ENCODE measurements around the gene PRR5.

PRR5 gene

DNA sequence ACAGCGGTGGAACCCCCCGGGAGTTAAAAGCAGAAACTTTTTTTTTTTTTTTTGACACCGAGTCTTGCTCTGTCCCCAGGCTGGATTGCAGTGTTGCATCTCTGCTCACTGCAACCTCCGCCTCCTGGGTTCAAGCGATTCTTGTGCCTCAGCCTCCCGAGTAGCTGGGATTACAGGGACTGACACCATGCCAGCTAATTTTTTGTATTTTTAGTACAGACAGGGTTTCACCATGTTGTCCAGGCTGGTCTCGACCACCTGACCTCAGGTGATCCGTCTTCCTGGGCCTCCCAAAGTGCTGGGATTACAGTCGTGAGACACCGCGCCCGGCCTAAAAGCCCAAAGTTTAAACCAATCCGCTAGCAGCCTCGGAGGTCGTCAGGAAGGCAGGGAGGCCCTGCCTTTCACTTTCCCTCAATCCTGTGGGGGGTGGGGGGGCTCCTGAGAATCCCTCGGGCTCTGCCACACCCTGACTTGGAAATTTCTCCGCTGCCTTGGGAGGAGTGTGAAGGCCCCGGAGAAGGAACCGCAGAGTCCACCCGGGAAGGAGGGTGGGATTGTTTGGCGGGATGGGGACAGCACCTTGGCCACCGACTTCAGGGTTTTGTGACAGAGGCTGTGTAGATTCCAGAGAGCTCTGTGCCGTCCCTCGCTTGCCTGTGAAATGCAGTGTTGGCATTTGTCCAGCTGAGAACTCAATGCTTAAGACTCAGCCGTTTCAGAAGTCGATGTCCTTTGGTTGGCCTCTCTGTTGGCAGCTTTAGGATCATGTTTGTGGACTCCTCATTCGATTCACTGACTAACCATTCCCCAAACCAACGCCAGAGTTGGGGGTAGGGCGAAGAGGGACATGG lies 51.4 kb downstream of the PRR5 start:
- no peak for DNase-seq (ENCODE audit: low read depth in 2 of 3, low spot score in 1 of 3)

DNA sequence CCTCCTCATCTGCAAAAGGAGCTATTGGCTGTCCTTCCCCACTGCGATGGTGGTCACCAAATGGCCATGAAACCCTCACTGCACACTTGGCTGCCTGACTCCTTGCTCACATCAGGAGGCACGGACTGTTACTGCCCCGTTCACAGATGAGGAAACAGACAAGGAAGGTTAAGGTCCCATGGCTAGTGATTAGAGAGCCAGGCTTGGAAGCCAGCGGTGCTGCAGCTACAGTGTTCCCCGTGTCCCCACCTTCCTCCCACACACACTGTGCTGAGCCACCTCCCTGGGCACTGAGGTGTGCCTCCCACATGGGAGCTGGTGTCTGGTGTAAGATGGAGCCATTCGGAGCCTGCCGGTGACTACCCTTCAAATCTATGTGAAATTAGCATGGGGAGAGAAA lies 53.0 kb downstream of the PRR5 start:
- DNase-seq (ENCODE audit: low read depth in 2 of 3, low spot score in 1 of 3), result no peak

DNA sequence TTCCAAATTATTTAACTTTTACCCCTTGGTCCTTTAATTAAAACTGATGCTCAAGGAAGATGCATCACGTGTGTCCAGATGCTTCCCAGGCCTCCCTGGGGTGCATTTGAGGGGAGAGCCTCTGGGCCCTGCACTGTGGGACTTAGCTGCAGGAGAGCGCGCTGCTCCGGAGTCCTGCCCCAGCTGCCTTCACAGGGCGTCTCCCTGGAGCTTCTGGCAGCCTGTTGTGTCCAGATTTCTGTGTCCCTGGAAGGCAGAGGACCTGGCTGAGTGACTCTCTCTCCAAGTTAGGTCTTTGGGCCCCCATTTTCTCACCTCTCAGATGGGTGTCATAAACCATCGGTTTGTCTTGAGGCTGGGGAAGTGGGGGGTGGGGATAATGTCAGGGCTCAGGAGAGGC lies 53.4 kb downstream of the PRR5 start:
- DNase-seq (ENCODE audit: low read depth in 2 of 3, low spot score in 1 of 3), result no peak

DNA sequence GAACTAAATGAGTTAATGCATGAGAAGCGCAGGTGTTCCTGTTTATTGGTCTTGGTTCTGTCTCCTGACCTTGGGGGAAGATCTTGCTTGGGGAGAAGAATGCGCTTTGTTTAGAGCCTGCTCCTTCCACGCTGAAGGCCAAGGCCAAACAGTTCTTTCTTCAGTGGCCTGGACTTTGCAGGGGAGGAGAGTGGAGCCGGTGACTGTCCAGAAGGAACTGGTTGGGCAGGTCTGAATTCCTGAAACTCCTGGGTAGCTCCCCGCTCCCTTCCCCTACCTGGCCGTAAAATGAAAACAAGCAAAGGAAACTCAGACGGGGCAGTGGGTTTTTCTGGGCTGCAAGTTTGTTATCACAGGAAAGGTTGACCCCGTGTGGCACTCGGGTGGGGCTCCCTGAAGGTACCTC lies 54.0 kb downstream of the PRR5 start:
- DNase-seq (ENCODE audit: low read depth in 2 of 3, low spot score in 1 of 3), result no peak

DNA sequence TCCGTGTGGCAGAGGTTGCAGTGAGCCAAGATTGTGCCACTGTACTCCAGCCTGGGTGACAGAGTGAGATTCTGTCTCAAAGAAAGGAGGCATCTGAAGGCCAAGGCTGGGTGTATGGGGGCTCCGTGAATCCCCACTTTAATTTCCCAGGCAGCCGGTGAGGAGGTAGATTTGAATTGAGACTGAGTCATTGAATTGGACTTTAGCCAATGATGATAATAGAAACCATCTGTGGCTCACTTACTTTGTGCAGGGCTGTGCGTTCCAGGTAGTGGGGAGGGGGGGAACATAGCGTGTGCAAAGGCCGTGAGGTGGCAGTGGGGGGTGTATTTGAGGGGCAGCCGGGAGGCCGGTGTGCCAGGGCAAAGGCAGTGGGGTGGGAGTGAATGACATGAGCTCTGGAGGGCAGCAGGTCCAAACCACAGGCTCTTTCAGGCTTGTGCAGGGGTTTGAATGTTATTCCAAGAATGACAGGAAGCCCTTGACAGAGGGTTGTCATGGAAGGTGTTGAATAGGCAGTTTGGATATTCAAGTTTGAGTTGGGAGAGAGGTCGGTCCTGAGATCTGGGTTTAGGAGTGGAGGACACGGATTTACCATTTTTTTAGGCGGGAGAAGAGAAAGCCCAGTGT lies 56.5 kb downstream of the PRR5 start:
- DNase-seq (ENCODE audit: low read depth in 2 of 3, low spot score in 1 of 3), result no peak

DNA sequence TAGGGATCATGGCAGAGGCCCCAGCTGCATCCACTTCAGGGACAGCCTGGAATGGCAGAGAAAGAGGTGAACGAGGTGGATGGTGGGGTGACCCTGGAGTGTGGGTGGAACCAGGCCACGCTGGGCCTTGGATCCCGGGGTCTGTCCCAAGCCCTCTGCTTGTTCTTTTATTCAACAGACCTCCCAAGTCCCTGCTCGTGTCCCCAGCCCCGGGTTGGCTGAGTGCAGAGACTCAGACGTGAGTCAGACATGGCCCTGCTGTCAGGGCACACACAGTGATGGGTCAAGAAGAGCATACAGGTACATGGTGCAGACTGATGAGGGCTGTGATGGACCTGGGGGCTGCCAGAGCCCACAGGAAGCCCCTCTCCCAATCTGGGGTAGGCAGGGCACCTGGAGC lies 57.0 kb downstream of the PRR5 start:
- DNase-seq (ENCODE audit: low read depth in 2 of 3, low spot score in 1 of 3), result no peak

DNA sequence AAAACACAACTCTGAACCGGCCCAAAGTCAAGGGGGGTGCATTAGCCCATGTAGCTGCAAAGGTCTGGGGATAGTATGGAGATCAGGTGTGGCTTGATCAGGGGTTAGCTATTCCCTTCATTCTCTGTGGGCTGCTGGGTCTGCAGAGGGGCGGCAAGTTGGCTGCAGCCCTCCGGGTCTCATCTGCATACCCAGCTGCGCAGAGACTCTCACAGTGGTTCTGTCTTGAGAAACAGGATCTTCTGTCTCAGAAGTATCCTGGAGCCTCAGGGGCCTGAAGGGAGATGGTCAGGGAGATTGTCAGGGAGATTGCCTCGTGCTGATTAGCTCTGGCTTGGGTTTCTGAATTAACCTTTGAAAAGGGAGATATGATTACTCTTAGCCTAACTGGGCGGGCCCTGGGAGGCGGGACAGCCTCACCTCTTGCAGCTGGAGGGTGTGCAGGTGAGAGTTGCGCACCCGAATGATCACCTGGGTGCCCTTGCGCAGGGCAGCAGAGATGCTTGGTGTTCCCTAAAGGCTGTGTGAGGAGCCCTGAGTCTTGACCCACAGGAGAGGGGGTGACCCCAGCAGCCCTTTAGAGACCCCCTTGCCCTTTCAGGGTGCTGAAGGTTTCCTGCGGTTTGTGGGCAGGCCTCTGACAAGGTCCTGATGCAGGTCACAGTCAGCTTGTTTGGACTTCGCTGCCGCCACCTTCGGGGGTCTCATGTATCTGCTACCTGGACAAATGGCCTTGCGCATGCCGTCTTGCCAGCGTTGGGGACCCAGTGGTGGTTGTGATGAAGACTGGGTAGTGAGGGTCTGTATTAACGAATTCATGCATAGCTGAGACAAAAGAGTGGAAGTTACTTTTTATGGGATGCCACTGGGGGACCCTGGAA lies 57.7 kb downstream of the PRR5 start:
- no peak for DNase-seq (ENCODE audit: low read depth in 2 of 3, low spot score in 1 of 3)

DNA sequence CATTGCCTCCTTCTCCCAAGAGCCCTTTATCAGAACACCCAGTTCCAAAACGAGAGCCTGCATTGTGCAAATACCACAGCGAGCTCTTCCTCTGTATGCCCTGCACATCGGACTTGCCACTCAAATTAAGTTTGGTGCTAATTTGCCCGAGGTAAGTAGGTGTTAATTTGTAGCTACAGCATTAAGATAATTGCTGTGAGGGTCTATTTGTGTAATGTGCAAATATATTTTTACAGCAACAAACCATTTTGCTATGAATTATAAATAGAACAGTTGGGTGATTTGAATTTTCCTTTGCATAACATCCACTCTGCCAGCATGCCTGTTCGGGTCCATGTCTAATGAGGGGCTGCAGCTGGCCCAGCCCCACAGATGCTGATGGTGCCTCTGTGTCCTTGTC lies 58.5 kb downstream of the PRR5 start:
- DNase-seq (ENCODE audit: low read depth in 2 of 3, low spot score in 1 of 3), result no peak

DNA sequence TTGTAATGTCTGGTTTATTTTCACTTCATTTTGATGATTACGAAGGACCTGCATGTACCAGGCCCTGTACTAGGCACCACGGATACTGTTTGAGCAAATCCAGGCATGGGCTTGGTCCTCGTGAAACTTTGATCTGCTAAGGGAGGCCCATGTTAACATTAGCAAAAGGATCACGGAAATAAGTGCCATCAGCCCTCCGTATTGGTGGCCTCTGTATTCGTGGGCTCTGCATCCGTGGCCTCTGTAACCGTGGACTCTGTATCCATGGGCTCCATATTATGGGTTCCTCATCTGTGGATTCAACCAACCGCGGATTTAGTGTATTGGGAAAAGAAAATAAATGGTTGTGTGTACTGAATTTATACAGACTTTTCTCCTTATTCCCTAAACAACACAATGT lies 59.0 kb downstream of the PRR5 start:
- no peak for DNase-seq (ENCODE audit: low read depth in 2 of 3, low spot score in 1 of 3)

DNA sequence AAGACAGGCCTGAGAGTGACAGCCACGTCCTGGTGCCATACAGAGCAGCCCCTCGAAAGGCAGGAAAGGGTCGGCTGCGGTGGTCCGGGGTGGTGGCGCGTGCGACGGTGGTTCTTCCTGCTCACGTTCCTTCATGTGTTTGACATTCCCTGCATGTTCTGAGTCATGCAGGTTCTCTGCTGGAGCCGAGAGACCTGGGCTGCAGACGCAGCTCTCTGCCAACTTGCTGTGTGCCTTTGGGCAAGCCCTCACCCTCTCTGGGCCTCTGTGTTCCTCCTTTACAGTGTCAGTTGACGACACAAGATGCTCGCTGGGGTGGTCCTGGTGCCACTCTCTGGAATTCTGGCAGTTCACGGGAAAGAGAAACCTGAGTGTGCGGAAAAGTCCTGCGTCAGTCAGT lies 62.4 kb downstream of the PRR5 start:
- no peak for DNase-seq (ENCODE audit: low read depth in 2 of 3, low spot score in 1 of 3)

DNA sequence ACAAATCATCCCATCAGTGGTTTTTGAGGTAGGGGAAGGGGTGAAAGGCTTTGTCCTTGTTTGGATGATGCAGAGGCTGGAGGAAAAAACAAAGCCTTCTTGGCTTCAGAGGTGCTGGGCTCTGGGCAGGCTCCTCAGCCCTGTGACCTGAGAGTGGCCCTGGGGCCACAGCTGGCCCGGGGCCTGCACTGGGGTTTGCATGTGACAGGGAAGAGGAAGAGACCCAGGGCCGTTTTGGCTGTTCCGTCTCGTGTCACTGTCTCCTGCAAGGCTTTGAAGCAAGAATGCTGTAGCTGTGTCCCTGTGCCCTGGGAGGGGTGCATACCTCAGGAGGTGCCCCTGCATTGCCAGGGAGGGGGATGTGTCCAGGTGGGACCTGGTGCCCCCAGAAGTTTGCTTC lies 63.0 kb downstream of the PRR5 start:
- DNase-seq (ENCODE audit: low read depth in 2 of 3, low spot score in 1 of 3), result no peak

DNA sequence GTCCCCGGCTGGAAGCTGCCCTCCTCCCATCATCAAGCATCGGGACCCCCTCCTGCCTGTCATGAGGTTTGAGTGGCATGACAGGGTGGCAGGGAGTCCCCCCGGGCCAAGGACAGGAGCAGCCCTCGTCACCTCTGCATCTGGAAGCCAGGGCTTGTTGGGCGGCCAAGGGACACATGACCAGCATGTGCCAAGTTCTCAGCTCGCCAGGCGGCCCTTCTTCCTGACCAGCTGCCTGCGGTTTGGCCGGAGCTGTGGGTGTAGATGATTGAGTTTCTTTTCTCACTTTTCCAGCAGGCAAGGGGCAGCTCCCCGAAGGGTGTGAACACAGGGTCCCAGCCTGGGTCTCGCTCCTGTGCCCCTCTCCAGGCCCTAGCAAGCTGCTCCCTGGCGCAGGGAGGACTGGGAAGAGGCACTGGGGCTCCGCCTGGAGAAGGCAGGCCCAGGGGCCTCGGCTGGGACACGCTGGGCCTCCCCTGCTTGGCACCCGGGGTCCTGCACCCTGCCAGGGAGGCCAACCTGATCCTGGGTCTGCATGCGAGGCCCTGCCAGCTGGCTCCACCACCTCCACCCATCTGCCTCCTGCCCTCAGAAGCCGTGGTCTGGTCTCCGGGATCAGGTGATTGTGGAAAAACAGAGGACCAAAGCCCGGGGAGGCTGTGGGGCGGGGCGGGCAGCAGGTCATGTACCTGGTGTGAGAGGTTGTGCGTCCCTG lies 63.7 kb downstream of the PRR5 start:
- no peak for DNase-seq (ENCODE audit: low read depth in 2 of 3, low spot score in 1 of 3)

DNA sequence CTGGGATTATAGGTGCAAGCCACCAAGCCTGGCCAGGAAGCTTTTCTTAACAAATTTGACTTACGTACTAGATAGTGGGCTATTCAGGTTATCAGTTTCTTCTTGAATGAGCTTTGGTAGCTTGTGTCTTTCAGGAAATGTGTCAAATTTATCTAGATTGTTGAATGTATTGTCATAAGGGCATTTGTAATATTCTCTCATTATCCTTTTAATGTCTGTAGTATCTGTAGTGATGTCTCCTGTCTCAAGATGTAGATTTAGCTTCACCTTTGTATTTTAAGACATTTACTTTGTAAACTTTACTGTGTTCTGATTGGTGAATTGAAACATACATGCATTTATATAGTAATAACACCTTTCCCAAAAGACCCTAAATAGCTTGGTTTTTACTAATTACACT lies 71.1 kb downstream of the PRR5 start:
- no peak for DNase-seq (ENCODE audit: low read depth in 2 of 3, low spot score in 1 of 3)

DNA sequence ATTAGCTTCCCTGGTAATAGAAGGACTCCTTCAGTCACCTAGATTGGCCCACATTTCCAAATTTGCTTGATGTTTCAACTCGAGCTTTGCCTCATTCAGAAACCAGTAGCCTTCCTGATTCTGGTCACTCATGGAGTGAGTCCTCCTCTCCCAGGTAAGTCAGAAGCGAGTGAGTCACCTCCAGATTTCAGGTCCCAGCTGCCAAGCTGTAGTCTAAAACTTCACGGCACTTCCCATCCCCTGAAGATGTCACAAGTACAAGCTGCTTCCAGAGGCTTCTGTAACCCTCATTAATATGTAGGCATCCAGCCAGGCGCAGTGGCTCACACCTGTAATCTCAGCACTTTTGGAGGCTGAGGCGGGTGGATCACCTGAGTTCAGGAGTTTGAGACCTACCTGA lies 73.9 kb downstream of the PRR5 start:
- no peak for DNase-seq (ENCODE audit: low read depth in 2 of 3, low spot score in 1 of 3)

DNA sequence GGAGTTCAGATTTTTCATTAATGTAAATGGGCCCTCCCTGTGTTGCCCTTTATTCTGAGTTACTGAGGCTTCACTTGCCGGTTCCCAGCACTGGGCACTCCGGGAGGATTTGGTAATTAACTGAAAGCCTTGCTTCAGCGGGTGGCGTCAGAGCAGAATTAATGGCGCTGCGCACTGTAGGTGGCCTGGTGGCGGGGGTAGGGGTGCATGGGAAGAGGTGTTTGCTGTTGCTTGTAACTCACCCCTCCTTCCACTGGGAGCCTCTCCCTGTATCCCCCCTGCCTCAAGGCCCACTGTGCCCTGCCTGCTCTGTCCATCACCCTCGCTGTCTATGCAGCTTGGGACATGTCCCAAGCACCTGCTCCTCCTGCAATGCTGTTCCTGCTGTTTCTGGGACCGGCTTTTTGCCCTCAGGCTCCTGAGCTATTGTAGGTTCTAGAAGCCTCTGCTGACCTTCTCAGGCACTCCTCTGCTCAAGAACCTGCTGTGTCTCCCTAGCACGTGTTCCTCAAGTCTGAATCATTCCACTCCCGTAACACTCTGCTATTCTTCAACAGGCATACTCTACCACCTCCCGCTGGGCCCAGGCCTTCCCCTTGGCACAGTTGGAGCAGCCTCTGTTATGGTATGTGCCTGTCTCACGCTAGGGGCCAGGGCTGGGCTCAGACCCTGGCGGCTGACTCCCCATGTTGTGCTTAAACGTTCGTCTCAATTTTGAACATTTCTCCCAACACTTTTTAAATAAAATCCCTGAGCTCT lies 74.8 kb downstream of the PRR5 start:
- DNase-seq (ENCODE audit: low read depth in 2 of 3, low spot score in 1 of 3), result no peak

DNA sequence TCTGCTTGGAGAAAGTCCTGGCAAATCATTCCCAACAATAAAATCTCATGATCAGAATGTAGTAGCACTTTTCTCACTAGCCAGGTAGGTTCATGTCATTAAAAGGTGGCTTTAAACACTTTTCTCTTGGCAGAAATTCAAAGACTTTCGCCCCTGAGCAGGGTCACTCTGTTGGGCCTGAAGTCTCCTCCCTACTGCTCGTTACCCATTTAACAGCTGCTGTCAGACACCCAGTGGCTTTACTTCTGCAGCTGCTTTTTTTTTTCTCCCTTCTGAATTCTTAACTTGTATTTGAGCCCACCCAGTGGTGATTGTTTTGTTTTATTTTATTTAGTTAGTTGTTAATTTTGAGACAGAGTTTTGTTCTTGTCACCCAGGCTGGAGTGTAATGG lies 75.4 kb downstream of the PRR5 start:
- DNase-seq (ENCODE audit: low read depth in 2 of 3, low spot score in 1 of 3), result no peak

DNA sequence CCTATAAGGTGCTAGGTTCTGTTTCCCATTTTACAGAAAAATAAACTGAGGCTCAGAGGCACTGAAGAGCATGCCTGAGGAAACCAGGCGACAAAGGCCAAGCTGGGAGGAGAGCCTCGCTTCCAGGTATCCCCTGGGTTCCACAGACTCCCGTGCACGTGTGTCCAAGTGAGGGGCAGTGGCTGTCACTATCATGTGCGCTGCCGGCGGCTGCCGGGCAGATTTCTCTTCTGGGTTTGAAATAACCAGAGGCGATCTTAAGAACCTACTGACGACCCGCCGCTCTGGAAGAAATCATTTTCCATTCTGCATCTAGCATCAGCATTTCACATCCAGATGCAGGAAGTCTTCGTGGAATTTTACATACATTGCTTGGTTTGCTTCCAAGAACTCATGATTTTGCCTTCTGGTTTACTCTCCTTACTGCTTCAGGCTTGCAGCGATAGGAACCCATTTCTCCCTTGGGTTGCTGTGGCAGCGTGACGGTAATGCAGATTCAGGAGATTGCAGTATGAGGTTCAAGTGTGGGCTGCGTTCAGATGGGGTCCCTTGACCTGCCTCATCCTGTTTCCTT lies 79.0 kb downstream of the PRR5 start:
- DNase-seq (ENCODE audit: low read depth in 2 of 3, low spot score in 1 of 3), result no peak

DNA sequence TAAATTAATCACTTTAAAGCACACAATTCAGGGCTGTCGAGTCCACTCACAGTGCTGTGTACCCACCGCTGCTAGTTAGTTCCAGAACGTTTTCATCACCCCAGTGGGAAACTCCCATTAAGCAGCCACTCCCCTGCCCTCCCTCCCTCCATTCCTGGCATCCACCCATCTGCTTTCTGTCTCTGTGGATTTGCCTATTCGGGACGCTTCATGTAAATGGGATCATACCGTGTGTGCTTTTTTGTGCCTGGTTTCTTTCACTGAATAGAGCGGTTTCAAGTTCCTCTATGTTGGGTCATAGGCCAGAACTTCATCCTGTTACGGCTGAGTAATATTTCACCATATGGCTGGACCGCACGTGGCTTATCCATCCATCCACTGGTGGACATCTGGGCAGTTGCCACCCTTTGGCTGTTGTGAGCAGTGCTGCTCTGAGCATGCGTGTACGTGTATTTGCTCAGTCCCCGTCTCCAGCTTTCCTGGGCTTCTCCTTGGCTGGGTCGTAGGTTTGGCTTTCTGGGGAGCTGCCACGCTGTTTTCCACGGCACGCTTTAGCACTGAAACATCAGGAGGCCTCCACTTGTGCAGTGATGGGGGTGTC lies 80.5 kb downstream of the PRR5 start:
- no peak for DNase-seq (ENCODE audit: low read depth in 2 of 3, low spot score in 1 of 3)

DNA sequence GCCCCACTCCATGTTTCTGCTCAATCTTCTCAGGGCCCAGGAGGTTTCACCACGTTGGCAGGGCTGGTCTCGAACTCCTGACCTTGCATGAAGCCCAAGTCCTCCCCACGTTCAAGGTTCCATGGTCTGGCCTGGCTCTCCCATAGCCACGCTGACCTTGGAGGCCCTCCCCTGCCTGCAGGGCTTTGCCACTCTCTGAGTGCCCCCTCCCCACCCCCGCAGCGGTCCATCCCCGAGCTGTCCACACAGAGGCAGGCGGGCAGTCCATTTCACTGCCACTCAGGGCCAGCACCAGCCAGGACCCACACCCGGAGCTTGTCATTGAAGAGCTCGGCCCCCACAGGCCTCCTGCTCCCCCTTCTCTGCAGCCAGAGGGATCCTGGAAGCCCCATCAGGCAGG lies 81.1 kb downstream of the PRR5 start:
- no peak for DNase-seq (ENCODE audit: low read depth in 2 of 3, low spot score in 1 of 3)

DNA sequence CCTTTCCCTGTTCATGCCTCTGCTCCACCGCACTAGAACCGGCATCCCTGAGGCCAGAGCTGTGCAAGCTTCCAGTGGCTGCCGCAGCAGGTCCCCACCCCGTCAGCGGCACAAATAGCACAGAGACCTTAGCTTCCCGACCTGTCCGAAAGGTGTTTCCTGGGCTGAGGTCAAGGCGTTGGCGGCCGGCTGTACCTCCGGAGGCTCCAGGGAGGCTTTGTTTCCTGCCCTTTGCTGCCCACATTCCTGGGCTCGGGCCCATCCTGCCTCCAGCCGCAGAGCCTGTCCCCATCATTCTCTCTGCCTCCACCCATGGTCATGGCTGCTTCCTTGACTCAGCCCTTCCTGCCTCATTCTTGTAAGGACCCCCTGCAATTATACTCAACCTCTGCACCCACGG lies 81.6 kb downstream of the PRR5 start:
- no peak for DNase-seq (ENCODE audit: low read depth in 2 of 3, low spot score in 1 of 3)

Measured in stimulated activated CD4-positive, alpha-beta T cell treated with anti-CD3 and anti-CD28 coated beads, Interleukin-12 subunit alpha, Interleukin-12 subunit beta, amount 100 ng/mL, for 48 hours (primary cell).